PC-3 (cell line): ENCODE data around the gene S1PR2.

Source experiments
- EZH2 ChIP-seq: fragments of 300-600 bp; sonication (generic); IDR thresholded peaks from one replicate; pipeline ENCODE4 v1.6.1; 2017; ENCODE audit warnings: antibody characterized with exemption, mild to moderate bottlenecking, low read length; ENCODE audit not compliant: unreplicated experiment
- EZH2phosphoT487 ChIP-seq: fragments of 300-600 bp; sonication (generic); IDR thresholded peaks from 2 replicates; pipeline ENCODE4 v1.6.1; 2018; ENCODE audit warnings: mild to moderate bottlenecking, antibody characterized with exemption, low read length, borderline replicate concordance
- TF ChIP-seq, protein P1 (sequence below): fragments of 300-600 bp; sonication (generic); conservative IDR thresholded peaks from 2 replicates; pipeline ENCODE4 v1.5.1; 2017; ENCODE audit warnings: antibody characterized with exemption, low read depth, mild to moderate bottlenecking, low read length

- TF ChIP-seq, protein P1, sequence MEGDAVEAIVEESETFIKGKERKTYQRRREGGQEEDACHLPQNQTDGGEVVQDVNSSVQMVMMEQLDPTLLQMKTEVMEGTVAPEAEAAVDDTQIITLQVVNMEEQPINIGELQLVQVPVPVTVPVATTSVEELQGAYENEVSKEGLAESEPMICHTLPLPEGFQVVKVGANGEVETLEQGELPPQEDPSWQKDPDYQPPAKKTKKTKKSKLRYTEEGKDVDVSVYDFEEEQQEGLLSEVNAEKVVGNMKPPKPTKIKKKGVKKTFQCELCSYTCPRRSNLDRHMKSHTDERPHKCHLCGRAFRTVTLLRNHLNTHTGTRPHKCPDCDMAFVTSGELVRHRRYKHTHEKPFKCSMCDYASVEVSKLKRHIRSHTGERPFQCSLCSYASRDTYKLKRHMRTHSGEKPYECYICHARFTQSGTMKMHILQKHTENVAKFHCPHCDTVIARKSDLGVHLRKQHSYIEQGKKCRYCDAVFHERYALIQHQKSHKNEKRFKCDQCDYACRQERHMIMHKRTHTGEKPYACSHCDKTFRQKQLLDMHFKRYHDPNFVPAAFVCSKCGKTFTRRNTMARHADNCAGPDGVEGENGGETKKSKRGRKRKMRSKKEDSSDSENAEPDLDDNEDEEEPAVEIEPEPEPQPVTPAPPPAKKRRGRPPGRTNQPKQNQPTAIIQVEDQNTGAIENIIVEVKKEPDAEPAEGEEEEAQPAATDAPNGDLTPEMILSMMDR, result no peak
- TF ChIP-seq EZH2phosphoT487, result no peak
- TF ChIP-seq EZH2, result no peak
Measured at GRCh38 chr19:10266706-10267105, 35.6 kb upstream of the S1PR2 start.
